Stimulated activated CD4-positive, alpha-beta T cell treated with anti-CD3 and anti-CD28 coated beads, Interleukin-15, amount 100 ng/mL, for 48 hours (primary cell): ENCODE results near the gene COL28A1.
"Not testable (repeated sequence)": the region's sequence is repeated elsewhere in the genome, so short reads cannot be mapped to it uniquely, and the experiment has no call there.

Source experiments
- DNase-seq, 2 donors: peaks; one replicate each; pipeline ENCODE4 v3.0.0-alpha.2; 2020; ENCODE audit warnings: low read depth in 2 of 2

Gene COL28A1

GRCh38 chr7:7561591-7561990 is 25.9 kb upstream of the COL28A1 start:
- DNase-seq = not testable (repeated sequence)

GRCh38 chr7:7557252-7557651 is 21.6 kb upstream of the COL28A1 start:
- DNase-seq = no peak

GRCh38 chr7:7556852-7557251 is 21.2 kb upstream of the COL28A1 start:
- no peak for DNase-seq

- DNase-seq = no peak
These were observed 19.2 kb upstream of the COL28A1 start for GRCh38 chr7:7554649-7555575.

- DNase-seq = no peak
These were observed 18.4 kb upstream of the COL28A1 start for GRCh38 chr7:7554021-7554432.

GRCh38 chr7:7553386-7553785 is 17.7 kb upstream of the COL28A1 start:
- DNase-seq = no peak

GRCh38 chr7:7552199-7552598 is 16.5 kb upstream of the COL28A1 start:
- no peak for DNase-seq

GRCh38 chr7:7550663-7551062 is 15.0 kb upstream of the COL28A1 start:
- DNase-seq = no peak

- no peak for DNase-seq
These were observed 12.7 kb upstream of the COL28A1 start for GRCh38 chr7:7548407-7548806.

GRCh38 chr7:7542251-7542835 is 6.7 kb upstream of the COL28A1 start:
- DNase-seq = no peak

- no peak for DNase-seq
These were observed 4.0 kb upstream of the COL28A1 start for GRCh38 chr7:7539711-7540110.

GRCh38 chr7:7539152-7539551 is 3.5 kb upstream of the COL28A1 start:
- DNase-seq = no peak

- DNase-seq = no peak
These were observed 2.0 kb upstream of the COL28A1 start for GRCh38 chr7:7537711-7538110.

- DNase-seq = no peak
These were observed 835 bp upstream of the COL28A1 start for GRCh38 chr7:7536396-7537019.

- no peak for DNase-seq
These were observed 1.7 kb downstream of the COL28A1 start for GRCh38 chr7:7533831-7534430.

- no peak for DNase-seq
These were observed 6.3 kb downstream of the COL28A1 start for GRCh38 chr7:7529328-7529727.

GRCh38 chr7:7527047-7527446 is 8.6 kb downstream of the COL28A1 start:
- no peak for DNase-seq

GRCh38 chr7:7526006-7526405 is 9.7 kb downstream of the COL28A1 start:
- no peak for DNase-seq

GRCh38 chr7:7524121-7524520 is 11.6 kb downstream of the COL28A1 start:
- no peak for DNase-seq

GRCh38 chr7:7522421-7522820 is 13.3 kb downstream of the COL28A1 start:
- DNase-seq = no peak

- DNase-seq = no peak
These were observed 14.4 kb downstream of the COL28A1 start for GRCh38 chr7:7521259-7521658.

GRCh38 chr7:7519528-7519927 is 16.1 kb downstream of the COL28A1 start:
- DNase-seq = no peak
